DND-41 (cell line): Measurements from ENCODE around the gene C16orf95.

Source experiments
- ATAC-seq: fragments of 200-7000 bp; cut with Tn5 transposase; 3 replicates; pipeline ENCODE4 v1.9.1; 2021; ENCODE audit warnings: low read depth; ENCODE audit not compliant: insufficient read depth
- DNase-seq: peaks from one replicate; pipeline ENCODE4 v3.0.0-alpha.2; 2020
- H2AFZ ChIP-seq: 2 replicates; pipeline ENCODE4 v1.6.0; 2012; ENCODE audit warnings: low read depth, low read length
- H3K27ac ChIP-seq: 2 replicates; pipeline ENCODE4 v1.5.1; 2012; ENCODE audit warnings: low read length, inconsistent platforms
- H3K27me3 ChIP-seq: fragments of 200-600 bp; sonication (generic); 2 replicates; pipeline ENCODE4 v1.6.0; 2012; ENCODE audit warnings: low read length, mild to moderate bottlenecking, inconsistent platforms; ENCODE audit not compliant: insufficient read depth, poor library complexity
- H3K36me3 ChIP-seq: 2 replicates; pipeline ENCODE4 v1.5.1; 2012; ENCODE audit warnings: low read length, inconsistent platforms; ENCODE audit not compliant: insufficient read depth
- H3K4me1 ChIP-seq: 2 replicates; pipeline ENCODE4 v1.5.1; 2012; ENCODE audit warnings: mild to moderate bottlenecking, low read length; ENCODE audit not compliant: insufficient read depth
- H3K4me2 ChIP-seq: 2 replicates; pipeline ENCODE4 v1.6.0; 2012; ENCODE audit warnings: mild to moderate bottlenecking, moderate library complexity, low read length, inconsistent platforms; ENCODE audit not compliant: insufficient read depth
- H3K4me3 ChIP-seq, 2 experiments: fragments of 200-600 bp in 1 of 2; shearing (Covaris generic) in 1 of 2; 2 replicates each; pipeline ENCODE4 v1.5.1; 2012 to 2016; ENCODE audit warnings: inconsistent platforms in 2 of 2, low read length in 2 of 2, mild to moderate bottlenecking in 2 of 2, low read depth in 1 of 2, moderate library complexity in 1 of 2
- H3K79me2 ChIP-seq: 2 replicates; pipeline ENCODE4 v1.6.0; 2012; ENCODE audit warnings: low read length, inconsistent platforms; ENCODE audit not compliant: insufficient read depth
- H3K9ac ChIP-seq: 2 replicates; pipeline ENCODE4 v1.6.0; 2012; ENCODE audit warnings: low read depth, mild to moderate bottlenecking, inconsistent platforms, low read length, moderate library complexity
- H3K9me3 ChIP-seq: 2 replicates; pipeline ENCODE4 v1.5.1; 2012; ENCODE audit warnings: low read length, moderate library complexity, mild to moderate bottlenecking, inconsistent platforms; ENCODE audit not compliant: insufficient read depth, severe bottlenecking
- H4K20me1 ChIP-seq: 2 replicates; pipeline ENCODE4 v1.6.0; 2012; ENCODE audit warnings: low read length; ENCODE audit not compliant: insufficient read depth
- CTCF ChIP-seq: IDR thresholded peaks from 2 replicates; pipeline ENCODE4 v1.5.1; 2012; ENCODE audit warnings: borderline replicate concordance, low read length, moderate library complexity, mild to moderate bottlenecking; ENCODE audit not compliant: poor library complexity, severe bottlenecking; ENCODE audit errors: extremely low read depth
- EZH2 ChIP-seq: IDR thresholded peaks from 3 replicates; pipeline ENCODE4 v1.6.1; 2012; ENCODE audit warnings: borderline replicate concordance, low read depth, mild to moderate bottlenecking, moderate library complexity, low read length, inconsistent platforms; ENCODE audit not compliant: severe bottlenecking

The C16orf95 gene

GRCh38 chr16:87343753-87344050 is 26.5 kb upstream of the C16orf95 start:
- Histone ChIP-seq H3K27me3 (no peaks in the 10 kb centered on the region), H3K9ac (no peak overlapping the region), H3K4me1 (peaks cover 36% of the 10 kb centered on the region), H3K4me2 (no peak overlapping the region), H4K20me1 (peaks cover 20% of the 10 kb centered on the region; the same call in 1 of the 2 replicates), H3K4me3 (no peak overlapping the region), H3K79me2 (peaks cover 30% of the 10 kb centered on the region), H3K27ac (peak overlapping the region; percentile 50), H2AFZ (no peak overlapping the region), H3K36me3 (peaks cover 69% of the 10 kb centered on the region), H3K9me3 (no peaks in the 10 kb centered on the region)
- TF ChIP-seq EZH2 = no peak
- TF ChIP-seq CTCF = no peak
- ATAC-seq = no peak
- DNase-seq = no peak

GRCh38 chr16:87342978-87343752 is 26.0 kb upstream of the C16orf95 start:
- H3K27ac ChIP-seq = no peak overlapping the region

GRCh38 chr16:87342504-87342903 is 25.3 kb upstream of the C16orf95 start:
- TF ChIP-seq EZH2 = no peak
- no peak for TF ChIP-seq CTCF
- DNase-seq = no peak
- H3K4me1 ChIP-seq = peaks cover 27% of the 10 kb centered on the region
- H3K27ac ChIP-seq = no peak overlapping the region
- no peaks in the 10 kb centered on the region for H3K27me3 ChIP-seq
- peaks cover 60% of the 10 kb centered on the region for H3K36me3 ChIP-seq
- H3K4me3 ChIP-seq = no peak overlapping the region
- peaks cover 20% of the 10 kb centered on the region for H3K79me2 ChIP-seq
- H3K4me2 ChIP-seq = no peak overlapping the region
- no peak overlapping the region for H3K9ac ChIP-seq
- no peak overlapping the region for H2AFZ ChIP-seq
- peaks cover 20% of the 10 kb centered on the region; the same call in 1 of the 2 replicates for H4K20me1 ChIP-seq
- no peaks in the 10 kb centered on the region for H3K9me3 ChIP-seq
- no peak for ATAC-seq

More at GRCh38 chr16:87342978-87343752, 26.0 kb upstream of the C16orf95 start:
- Histone ChIP-seq H3K27me3 (no peaks in the 10 kb centered on the region), H2AFZ (no peak overlapping the region), H3K36me3 (peaks cover 67% of the 10 kb centered on the region), H4K20me1 (peaks cover 20% of the 10 kb centered on the region; the same call in 1 of the 2 replicates), H3K4me3 (no peak overlapping the region), H3K9ac (no peak overlapping the region), H3K9me3 (no peaks in the 10 kb centered on the region), H3K4me2 (no peak overlapping the region), H3K4me1 (peaks cover 33% of the 10 kb centered on the region), H3K79me2 (peaks cover 27% of the 10 kb centered on the region)
- ATAC-seq (no peak), DNase-seq (no peak)
- TF ChIP-seq CTCF (no peak), EZH2 (no peak)
